Lower leg skin (tissue), 3 donors: ENCODE data around the gene CLMN.

Source experiments
- CTCF ChIP-seq, 3 donors: fragments of 450-650 bp; IDR thresholded peaks; one replicate each; pipeline ENCODE4 v1.5.1; 2016; ENCODE audit warnings: antibody characterized with exemption in 3 of 3, mild to moderate bottlenecking in 3 of 3, moderate library complexity in 2 of 3
- POLR2A ChIP-seq, 2 donors: fragments of 450-650 bp; IDR thresholded peaks; one replicate each; pipeline ENCODE4 v1.6.1; 2016 to 2017; ENCODE audit warnings: antibody characterized with exemption in 2 of 2, mild to moderate bottlenecking in 1 of 2, moderate library complexity in 1 of 2

GRCh38 chr14:95354834-95355233, 35.1 kb upstream of the CLMN start:
- TF ChIP-seq CTCF (IDR thresholded peaks at IDR 0.05) (no peak), POLR2A (IDR thresholded peaks at IDR 0.05) (no peak)
